Keratinocyte (primary cell): ENCODE data around the gene SNX13.

Source experiments
- CTCF ChIP-seq, 3 experiments: IDR thresholded peaks in 1 of 3; conservative IDR thresholded peaks in 1 of 3; optimal IDR thresholded peaks in 1 of 3; 2 replicates in 2 of 3; 3 replicates in 1 of 3; pipeline versions ENCODE3 to v1.5.1; 2011; ENCODE audit warnings: low read length in 3 of 3, mild to moderate bottlenecking in 3 of 3, moderate library complexity in 2 of 3, control low read depth in 1 of 3, inconsistent platforms in 1 of 3; ENCODE audit not compliant: insufficient read depth in 2 of 3; ENCODE audit errors: extremely low read depth in 1 of 3
- EZH2 ChIP-seq: IDR thresholded peaks from one replicate; pipeline ENCODE4 v1.6.1; 2012; ENCODE audit warnings: inconsistent platforms, mild to moderate bottlenecking, low read length, moderate library complexity

GRCh38 chr7:17845197-17845547 is 95.1 kb downstream of the SNX13 start:
- TF ChIP-seq CTCF (optimal IDR thresholded peaks at IDR 0.05 in 1 of 3, IDR thresholded peaks at IDR 0.05 in 1 of 3, conservative IDR thresholded peaks at IDR 0.05 in 1 of 3; ENCODE audit: extremely low read depth in 1 of 3, insufficient read depth in 2 of 3, low read length in 3 of 3), result no peak
- no peak for TF ChIP-seq EZH2
